ENCODE data around the gene IFT43.

Gene IFT43

GRCh38 chr14:75985618-75986438, at the start of gene IFT43:
Gene IFT43 (plus strand): TSS chr14:75985763. CDS start chr14:75985787, 24 bp downstream.
- peak; percentile 81 to 86 for DNase-seq (ENCODE audit: low read depth in 1 of 2, low spot score in 1 of 2)

GRCh38 chr14:75939200-75939599, 46.4 kb upstream of the IFT43 start:
- no peak for DNase-seq (ENCODE audit: low read depth in 1 of 2, low spot score in 1 of 2)

- DNase-seq (ENCODE audit: low read depth in 1 of 2, low spot score in 1 of 2), result no peak
Measured at GRCh38 chr14:75941030-75941429, 44.5 kb upstream of the IFT43 start.

- DNase-seq (ENCODE audit: low read depth in 1 of 2, low spot score in 1 of 2), result no peak
Measured at GRCh38 chr14:75944607-75945241, 40.8 kb upstream of the IFT43 start.

- DNase-seq (ENCODE audit: low read depth in 1 of 2, low spot score in 1 of 2), result no peak
Measured at GRCh38 chr14:75946785-75947184, 38.8 kb upstream of the IFT43 start.

GRCh38 chr14:75952489-75952888, 33.1 kb upstream of the IFT43 start:
- no peak for DNase-seq (ENCODE audit: low read depth in 1 of 2, low spot score in 1 of 2)

- no peak for DNase-seq (ENCODE audit: low read depth in 1 of 2, low spot score in 1 of 2)
Measured at GRCh38 chr14:75959031-75959430, 26.5 kb upstream of the IFT43 start.

DNA sequence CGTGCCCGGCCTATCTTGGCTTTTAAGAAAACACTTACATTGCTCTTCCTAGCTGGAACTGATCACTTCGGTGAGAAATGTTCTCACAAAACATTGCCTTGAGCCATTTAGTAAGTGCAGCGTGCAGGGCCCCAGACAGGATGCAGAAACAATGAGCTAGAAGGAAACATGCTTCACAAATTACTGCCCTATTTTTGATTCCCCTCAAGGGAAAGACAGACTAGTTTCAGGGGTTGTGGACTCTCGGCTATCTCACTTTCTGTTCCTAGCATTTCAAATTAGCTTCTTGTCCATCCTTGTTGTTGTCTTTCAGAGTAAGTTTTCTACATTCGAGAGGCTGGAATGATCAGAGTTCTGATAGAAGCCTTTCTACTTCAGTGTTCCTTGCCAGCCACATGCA, 25.3 kb upstream of the IFT43 start:
- no peak for DNase-seq (ENCODE audit: low read depth in 1 of 2, low spot score in 1 of 2)

DNA sequence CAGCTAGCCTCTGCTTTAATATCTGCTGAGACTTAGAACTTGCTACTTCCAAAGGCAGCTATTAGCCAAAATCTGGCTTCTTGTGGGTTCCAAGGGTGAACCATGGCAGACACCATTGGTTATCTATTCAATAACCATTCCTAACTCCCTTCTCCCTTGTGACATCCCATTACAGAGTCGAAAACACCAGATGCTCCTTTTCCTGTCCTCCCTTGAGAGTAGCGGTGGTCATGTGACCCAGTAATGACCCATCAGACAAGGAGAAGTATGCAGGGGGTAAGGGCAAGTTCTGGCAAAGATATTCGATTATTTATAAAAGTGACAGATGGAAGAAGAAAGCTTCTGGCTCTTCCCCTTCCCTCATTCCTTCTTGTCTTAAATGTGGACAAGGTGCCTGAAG, 23.9 kb upstream of the IFT43 start:
- no peak for DNase-seq (ENCODE audit: low read depth in 1 of 2, low spot score in 1 of 2)

DNA sequence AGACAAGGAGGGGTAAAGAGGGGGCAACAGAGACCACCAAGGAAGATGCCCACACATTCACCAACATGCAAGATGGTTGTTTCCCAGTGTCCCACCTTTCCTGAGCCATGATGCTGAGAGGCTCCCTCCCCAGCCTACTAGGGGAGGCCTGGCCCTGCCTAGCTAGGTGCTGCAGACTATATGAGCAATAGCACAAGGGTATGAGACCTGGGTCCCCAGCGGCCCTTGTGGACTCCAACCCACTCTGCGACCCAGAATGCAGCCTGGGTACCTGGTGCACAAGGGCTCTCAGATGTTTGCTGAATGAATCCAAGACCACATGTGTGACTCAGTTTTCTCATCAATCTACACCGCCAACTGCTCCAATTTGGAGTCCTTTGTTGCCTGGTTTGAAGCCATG, 17.7 kb upstream of the IFT43 start:
- no peak for DNase-seq (ENCODE audit: low read depth in 1 of 2, low spot score in 1 of 2)

DNA sequence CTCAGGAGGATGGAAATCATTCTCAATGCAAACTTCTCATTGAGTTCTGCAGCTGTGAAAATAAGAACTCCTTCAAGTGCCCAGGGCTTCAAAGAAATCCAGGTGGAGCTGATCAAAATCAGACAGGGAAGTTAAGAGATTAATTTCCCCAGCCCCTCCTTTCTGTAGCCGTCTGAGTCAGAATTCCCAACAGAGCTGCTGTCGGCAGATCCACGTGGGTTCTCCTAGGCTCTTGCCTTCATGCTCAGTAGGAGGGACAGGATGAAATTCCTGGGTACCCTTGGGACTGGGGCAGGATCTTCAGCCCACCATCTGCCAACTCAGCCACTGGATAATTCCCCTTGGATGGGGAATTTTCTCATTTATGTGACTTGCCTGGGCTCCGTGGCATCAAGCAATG, 17.1 kb upstream of the IFT43 start:
- no peak for DNase-seq (ENCODE audit: low read depth in 1 of 2, low spot score in 1 of 2)

DNA sequence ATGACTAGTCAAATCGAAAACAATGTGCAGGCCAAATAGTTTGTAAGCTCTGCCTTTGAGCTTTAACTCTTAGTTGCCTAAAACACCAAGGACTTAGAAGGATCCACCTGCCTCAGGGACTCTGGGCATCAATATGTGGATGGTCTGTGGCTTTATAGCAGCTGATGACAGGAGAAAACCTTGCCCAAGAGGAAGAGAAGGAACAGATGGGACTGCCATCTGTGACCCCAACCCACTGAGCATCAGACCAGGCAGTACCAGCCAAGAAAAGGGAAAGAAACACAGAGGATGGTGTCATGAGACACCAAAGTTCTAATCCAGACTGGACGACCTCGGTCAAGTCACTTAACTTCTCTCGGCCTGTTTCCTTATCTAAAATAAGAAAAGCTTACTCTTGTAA, 16.4 kb upstream of the IFT43 start:
- DNase-seq (ENCODE audit: low read depth in 1 of 2, low spot score in 1 of 2), result no peak

GRCh38 chr14:75969891-75970290, 15.7 kb upstream of the IFT43 start:
- no peak for DNase-seq (ENCODE audit: low read depth in 1 of 2, low spot score in 1 of 2)

- DNase-seq (ENCODE audit: low read depth in 1 of 2, low spot score in 1 of 2), result no peak
Measured at GRCh38 chr14:75970989-75971388, 14.6 kb upstream of the IFT43 start.

DNA sequence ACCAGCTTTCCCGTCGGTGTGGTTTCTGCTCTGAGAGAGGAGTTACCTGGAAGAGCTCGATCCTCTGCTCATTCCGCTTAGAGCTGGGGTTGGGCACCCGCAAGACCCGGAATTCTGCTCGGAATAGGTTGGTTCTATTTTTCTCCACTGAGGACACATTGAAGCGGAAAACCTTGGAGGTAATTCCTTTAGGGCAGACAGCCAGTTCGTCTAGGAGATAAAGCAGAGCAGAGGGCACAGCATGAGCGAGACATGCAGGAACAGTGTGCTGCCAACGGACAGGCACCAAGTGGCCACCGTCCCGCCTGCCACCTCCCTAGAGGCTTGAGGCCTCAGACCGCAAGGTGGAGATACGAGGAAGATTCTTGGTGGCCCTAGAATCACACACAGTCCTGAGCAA, 14.1 kb upstream of the IFT43 start:
- DNase-seq (ENCODE audit: low read depth in 1 of 2, low spot score in 1 of 2), result no peak

DNA sequence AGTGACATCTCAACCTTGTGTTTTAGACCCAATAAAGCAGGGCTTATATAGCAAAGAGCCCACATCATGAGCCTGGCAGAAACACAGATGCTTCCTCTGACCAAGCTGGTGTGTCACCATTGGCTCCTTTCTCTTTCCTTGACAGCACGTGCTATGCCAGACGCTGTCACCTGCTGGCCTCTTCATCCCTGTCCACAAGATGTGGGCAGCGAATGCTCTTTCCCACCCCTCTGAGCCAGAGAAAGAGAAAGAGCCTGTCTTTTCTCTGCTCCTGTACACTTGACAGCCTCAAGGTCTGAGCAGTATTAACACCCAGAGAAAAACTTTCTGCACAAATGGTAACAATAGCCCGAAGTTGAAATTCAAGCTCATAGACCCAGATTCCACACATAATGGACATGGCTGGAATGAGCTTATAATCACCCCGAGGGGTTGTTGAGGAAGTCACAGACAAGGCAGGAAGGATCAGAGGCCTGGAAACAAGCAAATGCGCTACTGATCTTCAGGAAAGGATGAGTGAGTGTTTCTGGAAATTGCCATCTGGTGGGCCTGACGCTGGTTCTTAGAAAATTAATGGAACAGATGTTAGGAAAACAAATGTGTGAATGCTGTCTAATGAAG, 12.7 kb upstream of the IFT43 start:
- no peak for DNase-seq (ENCODE audit: low read depth in 1 of 2, low spot score in 1 of 2)

GRCh38 chr14:75976826-75977581, 8.6 kb upstream of the IFT43 start:
- DNase-seq (ENCODE audit: low read depth in 1 of 2, low spot score in 1 of 2), result no peak

GRCh38 chr14:75977582-75977943, 8.0 kb upstream of the IFT43 start:
- no peak for DNase-seq (ENCODE audit: low read depth in 1 of 2, low spot score in 1 of 2)

DNA sequence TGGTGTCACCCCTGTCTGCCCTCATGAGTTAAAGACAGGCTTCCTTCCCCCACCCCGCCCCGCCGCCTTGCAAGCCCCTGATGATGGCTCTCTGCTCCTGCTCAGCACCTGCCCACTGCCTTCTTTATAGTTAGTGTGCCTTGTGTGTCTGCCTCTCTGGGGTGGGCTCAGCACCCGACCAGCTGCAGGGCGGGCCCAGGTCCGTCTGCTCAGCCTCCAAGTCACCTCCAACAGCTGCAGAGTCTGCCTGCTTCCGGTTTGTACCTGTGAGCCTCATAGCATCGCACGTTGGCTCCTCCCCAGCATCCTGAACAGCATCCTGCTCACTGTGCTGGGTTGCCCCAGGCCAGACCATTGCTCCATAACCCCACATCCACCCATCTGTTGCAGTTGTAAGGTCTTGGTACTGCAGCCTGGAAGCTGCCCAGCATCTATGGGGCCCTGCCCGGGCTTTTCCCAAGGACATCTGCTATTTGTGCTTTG, 7.3 kb upstream of the IFT43 start:
- no peak for DNase-seq (ENCODE audit: low read depth in 1 of 2, low spot score in 1 of 2)

- DNase-seq (ENCODE audit: low read depth in 1 of 2, low spot score in 1 of 2), result no peak
Measured at GRCh38 chr14:75979071-75979571, 6.4 kb upstream of the IFT43 start.
